Kidney epithelial cell (primary cell): ENCODE data around the gene CCDC169. TPM values are rescaled to one million over a fixed set of nuclear protein-coding genes. Genes with fewer than 3 reads are reported as not detected.

Experiments
- DNase-seq: peaks from one replicate; pipeline ENCODE4 v3.0.0-alpha.2; 2010; ENCODE audit warnings: low read depth
- H3K27me3 ChIP-seq: 2 replicates; pipeline ENCODE4 v1.6.0; 2011; ENCODE audit warnings: low read length; ENCODE audit not compliant: control insufficient read depth, insufficient read depth
- H3K36me3 ChIP-seq: 2 replicates; pipeline ENCODE4 v1.5.1; 2011; ENCODE audit warnings: low read length; ENCODE audit not compliant: control insufficient read depth, insufficient read depth
- H3K4me3 ChIP-seq: 2 replicates; pipeline ENCODE4 v1.5.1; 2011; ENCODE audit warnings: low read depth, mild to moderate bottlenecking, control low read depth, low read length
- total RNA-seq: library from RNA; depleted of rRNA; stranded (reverse); fragments of >200 nt; gene quantifications from 2 replicates; pipeline ENCODE4 v1.2.3, GENCODE V29; 2015
- TF ChIP-seq, protein P1 (sequence below): IDR thresholded peaks from 2 replicates; pipeline ENCODE4 v1.5.1; 2011; ENCODE audit warnings: mild to moderate bottlenecking, moderate library complexity, low read length, control low read depth, inconsistent platforms; ENCODE audit not compliant: insufficient read depth, poor library complexity, severe bottlenecking

CCDC169 gene
- 3.8 and 7.3 TPM in 2 replicates for total RNA-seq

GRCh38 chr13:36297366-36298338, at the start of gene CCDC169:
Gene CCDC169, minus strand, starts transcription at chr13:36297814. Its CDS starts 95 bp downstream, at chr13:36297719.
- no peaks in the 10 kb centered on the region for H3K36me3 ChIP-seq
- H3K4me3 ChIP-seq: peak within 1 kb of the TSS; percentile 60
- DNase-seq: peak; percentile 10
- TF ChIP-seq, protein P1, sequence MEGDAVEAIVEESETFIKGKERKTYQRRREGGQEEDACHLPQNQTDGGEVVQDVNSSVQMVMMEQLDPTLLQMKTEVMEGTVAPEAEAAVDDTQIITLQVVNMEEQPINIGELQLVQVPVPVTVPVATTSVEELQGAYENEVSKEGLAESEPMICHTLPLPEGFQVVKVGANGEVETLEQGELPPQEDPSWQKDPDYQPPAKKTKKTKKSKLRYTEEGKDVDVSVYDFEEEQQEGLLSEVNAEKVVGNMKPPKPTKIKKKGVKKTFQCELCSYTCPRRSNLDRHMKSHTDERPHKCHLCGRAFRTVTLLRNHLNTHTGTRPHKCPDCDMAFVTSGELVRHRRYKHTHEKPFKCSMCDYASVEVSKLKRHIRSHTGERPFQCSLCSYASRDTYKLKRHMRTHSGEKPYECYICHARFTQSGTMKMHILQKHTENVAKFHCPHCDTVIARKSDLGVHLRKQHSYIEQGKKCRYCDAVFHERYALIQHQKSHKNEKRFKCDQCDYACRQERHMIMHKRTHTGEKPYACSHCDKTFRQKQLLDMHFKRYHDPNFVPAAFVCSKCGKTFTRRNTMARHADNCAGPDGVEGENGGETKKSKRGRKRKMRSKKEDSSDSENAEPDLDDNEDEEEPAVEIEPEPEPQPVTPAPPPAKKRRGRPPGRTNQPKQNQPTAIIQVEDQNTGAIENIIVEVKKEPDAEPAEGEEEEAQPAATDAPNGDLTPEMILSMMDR: no peak
- no peaks in the 10 kb centered on the region for H3K27me3 ChIP-seq

GRCh38 chr13:36346222-36347083, 48.8 kb upstream of the CCDC169 start, which contains the start of gene SPART:
Gene SPART, minus strand, starts transcription at chr13:36346394. Its CDS starts 10,564 bp downstream, at chr13:36335830.
- Histone ChIP-seq H3K36me3 (no peaks in the 10 kb centered on the region), H3K4me3 (peak within 1 kb of the TSS; percentile 80), H3K27me3 (no peaks in the 10 kb centered on the region)
- peak; percentile 61 for DNase-seq
- TF ChIP-seq, protein P1: peak; percentile 97

- peak overlapping the region; percentile 80 for H3K4me3 ChIP-seq
- H3K36me3 ChIP-seq: no peaks in the 10 kb centered on the region
- TF ChIP-seq, protein P1: no peak
- H3K27me3 ChIP-seq: no peaks in the 10 kb centered on the region
- peak; percentile 38 for DNase-seq
Observed at GRCh38 chr13:36345438-36346221, 48.0 kb upstream of the CCDC169 start.

- peak overlapping the region; percentile 80 for H3K4me3 ChIP-seq
- no peaks in the 10 kb centered on the region for H3K36me3 ChIP-seq
- DNase-seq: no peak
- no peaks in the 10 kb centered on the region for H3K27me3 ChIP-seq
- TF ChIP-seq, protein P1: no peak
Observed at GRCh38 chr13:36344886-36345437, 47.3 kb upstream of the CCDC169 start.

- DNase-seq: no peak
- TF ChIP-seq, protein P1: no peak
- H3K4me3 ChIP-seq: no peak overlapping the region
- no peaks in the 10 kb centered on the region for H3K27me3 ChIP-seq
- no peaks in the 10 kb centered on the region for H3K36me3 ChIP-seq
Observed at GRCh38 chr13:36344173-36344572, 46.6 kb upstream of the CCDC169 start.
